HCT116 (cell line): Measurements from ENCODE around the gene ZNRF2. TPM values are rescaled to one million over a fixed set of nuclear protein-coding genes. Genes with fewer than 3 reads are reported as not detected.

Experiments
- ATAC-seq: fragments of 200-7000 bp; cut with Tn5 transposase; 2 replicates; pipeline ENCODE4 v1.9.1; 2020; ENCODE audit warnings: mild to moderate bottlenecking, moderate library complexity
- BruUV-seq: library from RNA; stranded (reverse); fragments of 400-500 nt; replicated peaks from 2 replicates; lab custom pipeline; 2021; lab: Mats Ljungman, UMichigan
- CTCF ChIA-PET: fragments of 300-600 bp; sonication (Branson Sonifier 250); formaldehyde crosslinking; loops from one replicate; lab custom pipeline; 2021; ENCODE audit warnings: antibody characterized with exemption; lab: Charles Lee
- POLR2A ChIA-PET: fragments of 300-600, 350-600 bp; sonication (Branson Sonifier 250); formaldehyde crosslinking; loops from one replicate; lab custom pipeline; 2021; ENCODE audit warnings: antibody characterized with exemption; lab: Charles Lee
- RAD21 ChIA-PET, 2 experiments: fragments of 300-600 bp; sonication (Branson Sonifier 250); formaldehyde crosslinking; loops; one replicate each; lab custom pipeline; 2023; ENCODE audit warnings: low total read pairs in 2 of 2; ENCODE audit not compliant: uncharacterized antibody in 2 of 2, unreplicated experiment in 2 of 2, low non-redundant PET in 1 of 2; lab: Charles Lee
- DNase-seq: peaks from one replicate; pipeline ENCODE4 v3.0.0-alpha.2; 2010; ENCODE audit warnings: low read depth, low spot score
- H2AFZ ChIP-seq: fragments of 200-600 bp; shearing (Covaris generic), sonication (generic); 2 replicates; pipeline ENCODE4 v1.6.1; 2017; ENCODE audit warnings: low read depth, mixed run types, mixed read lengths, antibody characterized with exemption, low read length; ENCODE audit not compliant: poor library complexity, severe bottlenecking
- H3K27ac ChIP-seq: 2 replicates; pipeline ENCODE4 v1.5.1; 2012; ENCODE audit warnings: low read depth, low read length
- H3K27me3 ChIP-seq: fragments of 200-600 bp; sonication (generic); 2 replicates; pipeline ENCODE4 v1.6.1; 2016; ENCODE audit warnings: mixed run types, low read length, mixed read lengths; ENCODE audit not compliant: insufficient read depth
- H3K36me3 ChIP-seq, 2 experiments: fragments of 200-500 bp in 1 of 2; fragments of 200-600 bp in 1 of 2; sonication (Bioruptor generic) in 1 of 2; sonication (generic) in 1 of 2; 2 replicates each; pipeline versions ENCODE4 v1.5.1 to v1.6.1; 2014 to 2016; ENCODE audit warnings: low read length in 2 of 2, inconsistent platforms in 1 of 2, mixed read lengths in 1 of 2, mixed run types in 1 of 2; ENCODE audit not compliant: insufficient read depth in 2 of 2, control insufficient read depth in 1 of 2
- H3K4me1 ChIP-seq, 2 experiments: fragments of 200-600 bp in 1 of 2; sonication (generic) in 1 of 2; 2 replicates each; pipeline versions ENCODE4 v1.5.1 to v1.6.1; 2012 to 2017; ENCODE audit warnings: low read length in 2 of 2, inconsistent platforms in 1 of 2, mild to moderate bottlenecking in 1 of 2, mixed read lengths in 1 of 2, mixed run types in 1 of 2, moderate library complexity in 1 of 2; ENCODE audit not compliant: insufficient read depth in 2 of 2, control insufficient read depth in 1 of 2
- H3K4me2 ChIP-seq: fragments of 200-600 bp; sonication (generic); 2 replicates; pipeline ENCODE4 v1.6.1; 2017; ENCODE audit warnings: mixed run types, low read length, mixed read lengths
- H3K4me3 ChIP-seq, 2 experiments: fragments of 200-600 bp in 1 of 2; sonication (generic) in 1 of 2; replicated peaks in 1 of 2; 2 replicates each; pipeline ENCODE4 v1.5.1; 2011 to 2016; ENCODE audit warnings: low read length in 2 of 2, control low read depth in 1 of 2, low read depth in 1 of 2, mild to moderate bottlenecking in 1 of 2, mixed read lengths in 1 of 2, mixed run types in 1 of 2
- H3K79me2 ChIP-seq: fragments of 200-600 bp; sonication (generic); 2 replicates; pipeline ENCODE4 v1.6.1; 2017; ENCODE audit warnings: mild to moderate bottlenecking, mixed run types, low read length, moderate library complexity, mixed read lengths; ENCODE audit not compliant: insufficient read depth
- H3K9ac ChIP-seq: fragments of 200-600 bp; sonication (generic); 2 replicates; pipeline ENCODE4 v1.6.1; 2016; ENCODE audit warnings: low read length, mixed read lengths
- H3K9me2 ChIP-seq: fragments of 200-600 bp; sonication (generic), shearing (Covaris generic); 2 replicates; pipeline ENCODE4 v1.6.1; 2017; ENCODE audit warnings: mixed run types, mild to moderate bottlenecking, moderate library complexity; ENCODE audit not compliant: insufficient read depth
- H3K9me3 ChIP-seq, 2 experiments: fragments of 200-500 bp in 1 of 2; fragments of 200-600 bp in 1 of 2; sonication (Bioruptor generic) in 1 of 2; sonication (generic) in 1 of 2; 2 replicates each; pipeline ENCODE4 v1.6.1; 2014 to 2017; ENCODE audit warnings: low read length in 2 of 2, mixed read lengths in 2 of 2, inconsistent platforms in 1 of 2, low read depth in 1 of 2, mild to moderate bottlenecking in 1 of 2, mixed run types in 1 of 2, moderate library complexity in 1 of 2; ENCODE audit not compliant: control insufficient read depth in 1 of 2, insufficient read depth in 1 of 2
- H4K20me1 ChIP-seq: fragments of 200-600 bp; sonication (generic), shearing (Covaris generic); 2 replicates; pipeline ENCODE4 v1.6.1; 2017; ENCODE audit warnings: mixed run types, mild to moderate bottlenecking, moderate library complexity; ENCODE audit not compliant: insufficient read depth
- FOSL1 ChIP-seq: IDR thresholded peaks from 2 replicates; pipeline ENCODE4 v1.6.1; 2012; ENCODE audit warnings: low read depth
- JUND ChIP-seq: IDR thresholded peaks from 2 replicates; pipeline ENCODE4 v1.6.1; 2012
- POLR2A ChIP-seq: IDR thresholded peaks from 2 replicates; pipeline ENCODE4 v1.7.0; 2011; ENCODE audit warnings: borderline replicate concordance; ENCODE audit not compliant: insufficient read depth, insufficient read length; ENCODE audit errors: extremely low read depth
- SP1 ChIP-seq: IDR thresholded peaks from 2 replicates; pipeline ENCODE4 v1.6.1; 2012; ENCODE audit warnings: low read depth
- TCF7L2 ChIP-seq: IDR thresholded peaks from 2 replicates; pipeline ENCODE4 v1.7.0; 2011; ENCODE audit warnings: borderline replicate concordance, inconsistent platforms; ENCODE audit not compliant: insufficient read depth, insufficient read length; ENCODE audit errors: extremely low read depth
- intact Hi-C: fragments of 100-400 bp; cut with micrococcal nuclease; formaldehyde crosslinking; loops from 2 replicates; pipeline ENCODE4 v1.10.0; 2022
- total RNA-seq: library from RNA; stranded (reverse); gene quantifications from one replicate; pipeline ENCODE4 v1.2.1, GENCODE V29; 2021; ENCODE audit not compliant: unreplicated experiment
- TF ChIP-seq, protein P1 (sequence below): IDR thresholded peaks from 2 replicates; pipeline ENCODE4 v1.6.1; 2012; ENCODE audit warnings: low read depth
- TF ChIP-seq, protein P2 (sequence below): IDR thresholded peaks from 2 replicates; pipeline ENCODE4 v1.6.1; 2011; ENCODE audit warnings: mild to moderate bottlenecking, low read length, moderate library complexity; ENCODE audit not compliant: insufficient replicate concordance; ENCODE audit errors: extremely low read depth

The ZNRF2 gene
- total RNA-seq, 1 experiment from 2014 or later: 10.2 TPM

DNA sequence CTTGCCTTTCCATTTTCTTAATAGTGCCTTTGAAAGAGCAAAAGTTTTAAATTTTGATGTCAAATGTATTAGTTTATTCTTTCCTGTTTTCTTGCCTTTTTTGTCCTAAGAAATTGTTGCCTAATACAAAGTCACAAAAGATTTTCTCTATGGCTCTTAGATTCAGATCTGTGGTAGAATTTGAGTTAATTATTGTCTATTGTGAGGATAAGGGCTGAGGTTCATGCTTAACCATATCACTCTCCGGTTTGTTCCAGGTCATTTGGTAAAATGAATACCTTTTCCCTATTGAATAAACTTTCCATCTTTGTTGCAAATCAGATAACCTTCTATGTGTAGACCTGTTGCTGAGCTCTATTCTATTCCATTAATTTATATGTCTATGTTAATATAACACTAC, 98.2 kb downstream of the ZNRF2 start:
- no peaks in the 10 kb centered on the region for H3K9me3 ChIP-seq
- BruUV-seq: no TSS peak

More for the DNA sequence above, 98.2 kb downstream of the ZNRF2 start:
- no peak overlapping the region for H2AFZ ChIP-seq
- H3K9ac ChIP-seq: no peak overlapping the region
- ChIA-PET CTCF (no interaction called here), POLR2A (no interaction called here)
- no peaks in the 10 kb centered on the region for H3K36me3 ChIP-seq
- H3K27me3 ChIP-seq: no peaks in the 10 kb centered on the region
- ATAC-seq (no peak), DNase-seq (no peak)
- H4K20me1 ChIP-seq: no peaks in the 10 kb centered on the region
- intact Hi-C loops: no loop called here
- H3K79me2 ChIP-seq: no peaks in the 10 kb centered on the region
- no peak overlapping the region for H3K4me3 ChIP-seq
- H3K4me1 ChIP-seq: no peaks in the 10 kb centered on the region
- no peaks in the 10 kb centered on the region for H3K9me2 ChIP-seq
- no peak for TF ChIP-seq TCF7L2
- TF ChIP-seq, protein P1, sequence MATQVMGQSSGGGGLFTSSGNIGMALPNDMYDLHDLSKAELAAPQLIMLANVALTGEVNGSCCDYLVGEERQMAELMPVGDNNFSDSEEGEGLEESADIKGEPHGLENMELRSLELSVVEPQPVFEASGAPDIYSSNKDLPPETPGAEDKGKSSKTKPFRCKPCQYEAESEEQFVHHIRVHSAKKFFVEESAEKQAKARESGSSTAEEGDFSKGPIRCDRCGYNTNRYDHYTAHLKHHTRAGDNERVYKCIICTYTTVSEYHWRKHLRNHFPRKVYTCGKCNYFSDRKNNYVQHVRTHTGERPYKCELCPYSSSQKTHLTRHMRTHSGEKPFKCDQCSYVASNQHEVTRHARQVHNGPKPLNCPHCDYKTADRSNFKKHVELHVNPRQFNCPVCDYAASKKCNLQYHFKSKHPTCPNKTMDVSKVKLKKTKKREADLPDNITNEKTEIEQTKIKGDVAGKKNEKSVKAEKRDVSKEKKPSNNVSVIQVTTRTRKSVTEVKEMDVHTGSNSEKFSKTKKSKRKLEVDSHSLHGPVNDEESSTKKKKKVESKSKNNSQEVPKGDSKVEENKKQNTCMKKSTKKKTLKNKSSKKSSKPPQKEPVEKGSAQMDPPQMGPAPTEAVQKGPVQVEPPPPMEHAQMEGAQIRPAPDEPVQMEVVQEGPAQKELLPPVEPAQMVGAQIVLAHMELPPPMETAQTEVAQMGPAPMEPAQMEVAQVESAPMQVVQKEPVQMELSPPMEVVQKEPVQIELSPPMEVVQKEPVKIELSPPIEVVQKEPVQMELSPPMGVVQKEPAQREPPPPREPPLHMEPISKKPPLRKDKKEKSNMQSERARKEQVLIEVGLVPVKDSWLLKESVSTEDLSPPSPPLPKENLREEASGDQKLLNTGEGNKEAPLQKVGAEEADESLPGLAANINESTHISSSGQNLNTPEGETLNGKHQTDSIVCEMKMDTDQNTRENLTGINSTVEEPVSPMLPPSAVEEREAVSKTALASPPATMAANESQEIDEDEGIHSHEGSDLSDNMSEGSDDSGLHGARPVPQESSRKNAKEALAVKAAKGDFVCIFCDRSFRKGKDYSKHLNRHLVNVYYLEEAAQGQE: no peak
- no peak for TF ChIP-seq FOSL1
- TF ChIP-seq SP1: no peak
- TF ChIP-seq POLR2A: no peak
- TF ChIP-seq JUND: no peak
- TF ChIP-seq, protein P2, sequence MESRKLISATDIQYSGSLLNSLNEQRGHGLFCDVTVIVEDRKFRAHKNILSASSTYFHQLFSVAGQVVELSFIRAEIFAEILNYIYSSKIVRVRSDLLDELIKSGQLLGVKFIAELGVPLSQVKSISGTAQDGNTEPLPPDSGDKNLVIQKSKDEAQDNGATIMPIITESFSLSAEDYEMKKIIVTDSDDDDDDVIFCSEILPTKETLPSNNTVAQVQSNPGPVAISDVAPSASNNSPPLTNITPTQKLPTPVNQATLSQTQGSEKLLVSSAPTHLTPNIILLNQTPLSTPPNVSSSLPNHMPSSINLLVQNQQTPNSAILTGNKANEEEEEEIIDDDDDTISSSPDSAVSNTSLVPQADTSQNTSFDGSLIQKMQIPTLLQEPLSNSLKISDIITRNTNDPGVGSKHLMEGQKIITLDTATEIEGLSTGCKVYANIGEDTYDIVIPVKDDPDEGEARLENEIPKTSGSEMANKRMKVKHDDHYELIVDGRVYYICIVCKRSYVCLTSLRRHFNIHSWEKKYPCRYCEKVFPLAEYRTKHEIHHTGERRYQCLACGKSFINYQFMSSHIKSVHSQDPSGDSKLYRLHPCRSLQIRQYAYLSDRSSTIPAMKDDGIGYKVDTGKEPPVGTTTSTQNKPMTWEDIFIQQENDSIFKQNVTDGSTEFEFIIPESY: no peak
- TF ChIP-seq, all 23 proteins: peak for 0
- H3K27ac ChIP-seq: no peak overlapping the region
- RAD21 ChIA-PET: no interaction called here
- no peak overlapping the region for H3K4me2 ChIP-seq
